Measurements from ENCODE around the gene FAM83C.

FAM83C gene

GRCh38 chr20:35311409-35311808 lies 19.2 kb upstream of the FAM83C start:
- Mint-ChIP-seq H3K27me3 (no peaks in the 10 kb centered on the region), H3K4me1 (ENCODE audit: low read depth) (peaks cover 24% of the 10 kb centered on the region), H3K36me3 (ENCODE audit: low read depth) (peaks cover 36% of the 10 kb centered on the region), H3K9me3 (no peaks in the 10 kb centered on the region), H3K4me3 (no peak overlapping the region), H3K27ac (no peak overlapping the region)
- intact Hi-C loops (cut with micrococcal nuclease) = no loop called here

- H3K27ac Mint-ChIP-seq = peak overlapping the region; percentile 22
- H3K36me3 Mint-ChIP-seq (ENCODE audit: low read depth) = peaks cover 53% of the 10 kb centered on the region
- intact Hi-C loops (cut with micrococcal nuclease) = no loop called here
- H3K27me3 Mint-ChIP-seq = no peaks in the 10 kb centered on the region
- no peak overlapping the region for H3K4me3 Mint-ChIP-seq
- no peaks in the 10 kb centered on the region for H3K9me3 Mint-ChIP-seq
- peaks cover 35% of the 10 kb centered on the region for H3K4me1 Mint-ChIP-seq (ENCODE audit: low read depth)
Measured at GRCh38 chr20:35307666-35308653, 15.7 kb upstream of the FAM83C start.

- Mint-ChIP-seq H3K36me3 (ENCODE audit: low read depth) (peaks cover 45% of the 10 kb centered on the region), H3K27ac (peak overlapping the region; percentile 22), H3K4me3 (no peak overlapping the region), H3K9me3 (no peaks in the 10 kb centered on the region), H3K27me3 (no peaks in the 10 kb centered on the region), H3K4me1 (ENCODE audit: low read depth) (peaks cover 28% of the 10 kb centered on the region)
- intact Hi-C loops (cut with micrococcal nuclease) = no loop called here
Measured at GRCh38 chr20:35306931-35307517, 14.8 kb upstream of the FAM83C start.

- Mint-ChIP-seq H3K27ac (peak overlapping the region; percentile 37), H3K36me3 (ENCODE audit: low read depth) (peaks cover 47% of the 10 kb centered on the region), H3K27me3 (no peaks in the 10 kb centered on the region), H3K9me3 (no peaks in the 10 kb centered on the region), H3K4me1 (ENCODE audit: low read depth) (peaks cover 28% of the 10 kb centered on the region), H3K4me3 (no peak overlapping the region)
- intact Hi-C loops (cut with micrococcal nuclease) = no loop called here
Measured at GRCh38 chr20:35305682-35306556, 13.7 kb upstream of the FAM83C start.

- Mint-ChIP-seq H3K4me1 (ENCODE audit: low read depth) (peaks cover 30% of the 10 kb centered on the region), H3K4me3 (no peak overlapping the region), H3K36me3 (ENCODE audit: low read depth) (peaks cover 43% of the 10 kb centered on the region), H3K9me3 (no peaks in the 10 kb centered on the region), H3K27ac (peak overlapping the region; percentile 37), H3K27me3 (no peaks in the 10 kb centered on the region)
- intact Hi-C loops (cut with micrococcal nuclease) = loop anchor here (1.0 kb wide), 1 partner anchor 24 kb away; no protein-coding TSS in a partner anchor
Measured at GRCh38 chr20:35304956-35305355, 12.7 kb upstream of the FAM83C start.

- intact Hi-C loops (cut with micrococcal nuclease) = loop anchor here (1.0 kb wide), 2 partner anchors 25 to 135 kb away; no protein-coding TSS in a partner anchor
- Mint-ChIP-seq H3K36me3 (ENCODE audit: low read depth) (peaks cover 43% of the 10 kb centered on the region), H3K27me3 (no peaks in the 10 kb centered on the region), H3K27ac (no peak overlapping the region), H3K4me1 (ENCODE audit: low read depth) (peaks cover 35% of the 10 kb centered on the region), H3K9me3 (no peaks in the 10 kb centered on the region), H3K4me3 (no peak overlapping the region)
Measured at GRCh38 chr20:35303735-35304491, 11.7 kb upstream of the FAM83C start.

GRCh38 chr20:35303382-35303734 lies 11.1 kb upstream of the FAM83C start:
- H3K27me3 Mint-ChIP-seq = peaks cover 4% of the 10 kb centered on the region
- peaks cover 42% of the 10 kb centered on the region for H3K36me3 Mint-ChIP-seq (ENCODE audit: low read depth)
- intact Hi-C loops (cut with micrococcal nuclease) = loop anchor here (1.0 kb wide), 1 partner anchor 136 kb away; no protein-coding TSS in a partner anchor
- no peaks in the 10 kb centered on the region for H3K9me3 Mint-ChIP-seq
- no peak overlapping the region for H3K4me3 Mint-ChIP-seq
- peaks cover 39% of the 10 kb centered on the region for H3K4me1 Mint-ChIP-seq (ENCODE audit: low read depth)
- no peak overlapping the region for H3K27ac Mint-ChIP-seq

- no peak overlapping the region for H3K4me3 Mint-ChIP-seq
- no peaks in the 10 kb centered on the region for H3K9me3 Mint-ChIP-seq
- H3K4me1 Mint-ChIP-seq (ENCODE audit: low read depth) = peaks cover 39% of the 10 kb centered on the region
- H3K27ac Mint-ChIP-seq = no peak overlapping the region
- H3K36me3 Mint-ChIP-seq (ENCODE audit: low read depth) = peaks cover 38% of the 10 kb centered on the region
- H3K27me3 Mint-ChIP-seq = peaks cover 4% of the 10 kb centered on the region
- intact Hi-C loops (cut with micrococcal nuclease) = loop anchor here (1.0 kb wide), 1 partner anchor 137 kb away; no protein-coding TSS in a partner anchor
Measured at GRCh38 chr20:35302421-35303335, 10.5 kb upstream of the FAM83C start.

- Mint-ChIP-seq H3K27me3 (peaks cover 5% of the 10 kb centered on the region), H3K27ac (no peak overlapping the region), H3K4me1 (ENCODE audit: low read depth) (peaks cover 33% of the 10 kb centered on the region), H3K36me3 (ENCODE audit: low read depth) (peaks cover 33% of the 10 kb centered on the region), H3K4me3 (no peak overlapping the region), H3K9me3 (no peaks in the 10 kb centered on the region)
- intact Hi-C loops (cut with micrococcal nuclease) = no loop called here
Measured at GRCh38 chr20:35301426-35301825, 9.2 kb upstream of the FAM83C start.

GRCh38 chr20:35300469-35301262 lies 8.4 kb upstream of the FAM83C start:
- H3K9me3 Mint-ChIP-seq = no peaks in the 10 kb centered on the region
- peaks cover 26% of the 10 kb centered on the region for H3K36me3 Mint-ChIP-seq (ENCODE audit: low read depth)
- H3K27ac Mint-ChIP-seq = no peak overlapping the region
- intact Hi-C loops (cut with micrococcal nuclease) = no loop called here
- peaks cover 25% of the 10 kb centered on the region for H3K4me1 Mint-ChIP-seq (ENCODE audit: low read depth)
- H3K4me3 Mint-ChIP-seq = no peak overlapping the region
- H3K27me3 Mint-ChIP-seq = peaks cover 6% of the 10 kb centered on the region

- no peaks in the 10 kb centered on the region for H3K9me3 Mint-ChIP-seq
- intact Hi-C loops (cut with micrococcal nuclease) = no loop called here
- peaks cover 19% of the 10 kb centered on the region for H3K4me1 Mint-ChIP-seq (ENCODE audit: low read depth)
- H3K27me3 Mint-ChIP-seq = peaks cover 6% of the 10 kb centered on the region
- peaks cover 17% of the 10 kb centered on the region for H3K36me3 Mint-ChIP-seq (ENCODE audit: low read depth)
- H3K27ac Mint-ChIP-seq = no peak overlapping the region
- H3K4me3 Mint-ChIP-seq = no peak overlapping the region
Measured at GRCh38 chr20:35299780-35300179, 7.6 kb upstream of the FAM83C start.

- no peaks in the 10 kb centered on the region for H3K9me3 Mint-ChIP-seq
- intact Hi-C loops (cut with micrococcal nuclease) = no loop called here
- H3K4me1 Mint-ChIP-seq (ENCODE audit: low read depth) = peaks cover 11% of the 10 kb centered on the region
- H3K27ac Mint-ChIP-seq = no peak overlapping the region
- peaks cover 9% of the 10 kb centered on the region for H3K36me3 Mint-ChIP-seq (ENCODE audit: low read depth)
- no peak overlapping the region for H3K4me3 Mint-ChIP-seq
- H3K27me3 Mint-ChIP-seq = peaks cover 6% of the 10 kb centered on the region
Measured at GRCh38 chr20:35298264-35298663, 6.0 kb upstream of the FAM83C start.

All from dendritic cell treated with granulocyte-macrophage colony-stimulating factor and Interleukin-4, amounts not matched to agents 40 ng/mL and 50 ng/mL, for 4 days (primary cell).